Measurements from ENCODE around the gene GRK4. TPM values are rescaled to one million over a fixed set of nuclear protein-coding genes. Genes with fewer than 3 reads are reported as not detected.
A peak's percentile ranks its signal among the peaks of the same experiment; 100 is the strongest.

GRK4 gene
- total and polyA plus RNA-seq, 2 of the 8 experiments (the other 6 are each of a cell fraction or from before 2014, with no cell fraction given): 0.77 to 1.8 TPM

DNA sequence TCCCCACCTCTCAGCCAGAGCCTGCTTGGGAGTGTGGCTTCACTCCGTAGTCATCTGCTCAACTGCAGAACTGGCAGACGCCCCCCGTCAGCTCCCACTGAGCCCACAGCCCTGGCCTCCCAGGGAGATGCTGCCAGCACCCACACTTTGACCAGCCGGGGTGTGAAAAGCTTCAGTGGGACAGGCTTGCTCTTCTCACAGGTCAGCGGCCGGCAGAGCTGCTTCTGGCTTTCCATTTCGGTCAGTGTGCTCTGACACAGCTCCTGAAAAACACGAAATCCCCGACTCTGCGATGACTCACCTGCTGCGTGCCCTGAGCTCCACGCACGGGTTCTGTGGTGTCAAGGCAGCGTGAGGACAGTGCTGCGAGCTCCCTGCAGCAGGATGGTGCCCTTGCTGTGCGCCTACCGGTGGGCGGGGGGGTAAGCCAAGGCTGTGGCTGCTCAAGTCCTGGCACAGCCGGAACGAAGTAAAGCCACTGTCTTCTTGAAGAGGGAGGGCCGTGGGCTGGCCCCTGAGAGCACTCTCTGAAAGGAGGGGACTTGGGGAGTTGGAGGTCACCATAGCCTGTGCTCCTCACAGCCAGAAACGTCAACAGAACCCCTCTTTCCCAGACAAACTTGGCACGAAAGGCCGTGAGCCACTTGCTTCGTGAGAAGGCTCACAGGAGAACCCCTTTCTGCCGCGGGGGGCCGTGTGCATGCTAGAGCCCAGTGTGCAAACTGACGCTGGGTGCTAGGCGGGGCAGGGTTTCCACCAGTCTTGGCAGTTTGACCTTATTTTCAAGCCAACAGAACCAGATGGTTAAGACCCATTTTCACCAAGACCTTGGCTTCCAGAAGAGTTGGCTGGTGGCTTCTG is 23.8 kb upstream of the GRK4 start:
- Histone ChIP-seq H3K27ac (ENCODE audit: low read depth, low read length) (no peak overlapping the region), H3K18ac (ENCODE audit: extremely low read depth, low read length) (no peak overlapping the region), H3K4me1 (replicated peaks in 1 of 4; ENCODE audit: control insufficient read depth in 3 of 4, insufficient read depth in 4 of 4, low read length in 3 of 4) (peaks cover 0 to 9% (median 3%) of the 10 kb centered on the region in 4 experiments; a peak in 6 of 7 replicates), H3K9me3 (ENCODE audit: insufficient read depth in 2 of 2, low read depth in 1 of 2, low read length in 1 of 2) (no peaks in the 10 kb centered on the region; a peak in 1 of 4 replicates), H3K4ac (replicated peaks; ENCODE audit: insufficient read length, low read depth, low read length) (no peak overlapping the region), H3K36me3 (ENCODE audit: control insufficient read depth in 2 of 4, insufficient read depth in 4 of 4, low read length in 3 of 4) (peaks cover 35 to 67% (median 55%) of the 10 kb centered on the region in 4 experiments), H3K4me3 (ENCODE audit: extremely low read depth in 1 of 4, insufficient read depth in 2 of 4, low read depth in 3 of 4, low read length in 4 of 4) (no peak overlapping the region), H2AFZ (ENCODE audit: low read length) (no peak overlapping the region), H3K56ac (replicated peaks; ENCODE audit: insufficient read length, low read depth, low read length) (no peak overlapping the region), H3K9ac (replicated peaks in 1 of 4; ENCODE audit: extremely low read depth in 1 of 4, low read depth in 3 of 4, low read length in 3 of 4) (no peak overlapping the region), H3K23me2 (ENCODE audit: low read depth, low read length) (peaks cover 8% of the 10 kb centered on the region), H2AK5ac (ENCODE audit: low read depth, low read length) (no peak overlapping the region), H3K79me1 (ENCODE audit: low read depth, low read length) (peaks cover 7% of the 10 kb centered on the region), H2BK12ac (ENCODE audit: low read depth, low read length) (no peak overlapping the region), H3K79me2 (ENCODE audit: control insufficient read depth in 1 of 2, insufficient read depth in 2 of 2, low read length in 2 of 2) (peaks cover 0 to 16% of the 10 kb centered on the region in 2 experiments; a peak in 2 of 4 replicates), H2BK5ac (ENCODE audit: low read depth, low read length) (no peak overlapping the region), H4K91ac (replicated peaks; ENCODE audit: insufficient read length, low read length) (no peak overlapping the region), H4K20me1 (replicated peaks in 1 of 2; ENCODE audit: control insufficient read depth in 1 of 2, insufficient read depth in 2 of 2, low read length in 2 of 2) (peaks cover 15 to 29% of the 10 kb centered on the region in 2 experiments), H4K8ac (ENCODE audit: extremely low read depth, insufficient read depth, low read length) (no peak overlapping the region), H2BK120ac (replicated peaks; ENCODE audit: low read depth, low read length) (no peak overlapping the region), H3K14ac (ENCODE audit: insufficient read length) (no peak overlapping the region), H4K5ac (ENCODE audit: insufficient read length, low read depth, low read length) (no peak overlapping the region), H3K4me2 (ENCODE audit: insufficient read depth in 1 of 2, low read depth in 2 of 2, low read length in 2 of 2) (no peak overlapping the region), H3K27me3 (replicated peaks in 1 of 4; ENCODE audit: control insufficient read depth in 3 of 4, extremely low read depth in 1 of 4, insufficient read depth in 3 of 4, low read length in 3 of 4) (no peaks in the 10 kb centered on the region), H2BK20ac (ENCODE audit: low read length) (no peak overlapping the region), H3K23ac (ENCODE audit: insufficient read length) (no peak overlapping the region), H2BK15ac (ENCODE audit: low read length) (no peak overlapping the region)
- FAIRE-seq (no peak), DNase-seq (ENCODE audit: low read depth in 1 of 2, low spot score in 2 of 2) (no peak)
- 94% methylated on average over 30 of the region's 30 CpGs; no CpG with 5 or more reads in 1 of the 2 experiments for WGBS, 2 experiments (ENCODE audit: extremely low coverage in 1 of 2, insufficient coverage in 1 of 2, insufficient read length in 1 of 2, insufficient replicate concordance in 2 of 2, low coverage in 1 of 2, low lambda C conversion rate in 2 of 2, missing lambda C conversion rate in 1 of 2)
- ChIA-PET CTCF (ENCODE audit: partially characterized antibody) (interaction anchor here (0.7 to 1.3 kb wide), 2 partner anchors 9 to 14 kb away, joined by 3 to 4 read pairs; no protein-coding TSS in a partner anchor), POLR2A (ENCODE audit: partially characterized antibody) (interaction anchor here (1.1 to 6.0 kb wide), 5 partner anchors 10 to 15 kb away, joined by 4 to 45 read pairs (median 5); no protein-coding TSS in a partner anchor)
- TF ChIP-seq SAP30 (IDR thresholded peaks at IDR 0.05; ENCODE audit: insufficient read depth, insufficient replicate concordance, low read length) (no peak), POLR2AphosphoS5 (IDR thresholded peaks at IDR 0.05; ENCODE audit: low read depth, low read length) (0 out of 2 replicates have a peak, but pooled peaks have one; percentile 38)
